SK-N-SH (cell line): Measurements from ENCODE around the gene MFNG.

Source experiments
- CHD2 ChIP-seq: fragments of 150-350 bp; IDR thresholded peaks from 2 replicates; pipeline ENCODE4 v1.6.1; 2018; ENCODE audit warnings: low read length; ENCODE audit not compliant: partially characterized antibody
- EP300 ChIP-seq, 2 experiments: IDR thresholded peaks; 2 replicates each; pipeline versions ENCODE4 v1.4.0 to v1.6.1; 2012; ENCODE audit warnings: borderline replicate concordance in 1 of 2, low read depth in 1 of 2, low read length in 1 of 2
- EZH2phosphoT487 ChIP-seq: fragments of 200-600 bp; sonication (generic); IDR thresholded peaks from 2 replicates; pipeline ENCODE4 v1.6.1; 2017; ENCODE audit warnings: low read depth, mixed run types, mild to moderate bottlenecking, antibody characterized with exemption, moderate library complexity, borderline replicate concordance
- JUND ChIP-seq: IDR thresholded peaks from 2 replicates; pipeline ENCODE4 v1.4.0; 2012
- NFIC ChIP-seq: IDR thresholded peaks from 2 replicates; pipeline ENCODE4 v1.4.0; 2012; ENCODE audit warnings: borderline replicate concordance
- RAD21 ChIP-seq: IDR thresholded peaks from 2 replicates; pipeline ENCODE4 v1.6.1; 2012; ENCODE audit warnings: mild to moderate bottlenecking, low read length
- RFX5 ChIP-seq: IDR thresholded peaks from 2 replicates; pipeline ENCODE4 v1.6.1; 2012; ENCODE audit warnings: mild to moderate bottlenecking, improper control_type of control experiment, low read length
- TCF12 ChIP-seq: IDR thresholded peaks from 2 replicates; pipeline ENCODE4 v1.4.0; 2012
- TF ChIP-seq, protein P1 (sequence below): fragments of 200-600 bp; sonication (generic); IDR thresholded peaks from 2 replicates; pipeline ENCODE4 v1.6.1; 2017; ENCODE audit warnings: antibody characterized with exemption, mild to moderate bottlenecking, moderate library complexity
- TF ChIP-seq, protein P2 (sequence below): IDR thresholded peaks from 2 replicates; pipeline ENCODE4 v1.4.0; 2012; ENCODE audit warnings: low read depth, borderline replicate concordance
- TF ChIP-seq, protein P3 (sequence below): IDR thresholded peaks from 2 replicates; pipeline ENCODE4 v1.4.0; 2012; ENCODE audit warnings: low read depth
- TF ChIP-seq, protein P4 (sequence below): IDR thresholded peaks from 2 replicates; pipeline ENCODE4 v1.4.0; 2012; ENCODE audit warnings: low read depth, borderline replicate concordance

DNA sequence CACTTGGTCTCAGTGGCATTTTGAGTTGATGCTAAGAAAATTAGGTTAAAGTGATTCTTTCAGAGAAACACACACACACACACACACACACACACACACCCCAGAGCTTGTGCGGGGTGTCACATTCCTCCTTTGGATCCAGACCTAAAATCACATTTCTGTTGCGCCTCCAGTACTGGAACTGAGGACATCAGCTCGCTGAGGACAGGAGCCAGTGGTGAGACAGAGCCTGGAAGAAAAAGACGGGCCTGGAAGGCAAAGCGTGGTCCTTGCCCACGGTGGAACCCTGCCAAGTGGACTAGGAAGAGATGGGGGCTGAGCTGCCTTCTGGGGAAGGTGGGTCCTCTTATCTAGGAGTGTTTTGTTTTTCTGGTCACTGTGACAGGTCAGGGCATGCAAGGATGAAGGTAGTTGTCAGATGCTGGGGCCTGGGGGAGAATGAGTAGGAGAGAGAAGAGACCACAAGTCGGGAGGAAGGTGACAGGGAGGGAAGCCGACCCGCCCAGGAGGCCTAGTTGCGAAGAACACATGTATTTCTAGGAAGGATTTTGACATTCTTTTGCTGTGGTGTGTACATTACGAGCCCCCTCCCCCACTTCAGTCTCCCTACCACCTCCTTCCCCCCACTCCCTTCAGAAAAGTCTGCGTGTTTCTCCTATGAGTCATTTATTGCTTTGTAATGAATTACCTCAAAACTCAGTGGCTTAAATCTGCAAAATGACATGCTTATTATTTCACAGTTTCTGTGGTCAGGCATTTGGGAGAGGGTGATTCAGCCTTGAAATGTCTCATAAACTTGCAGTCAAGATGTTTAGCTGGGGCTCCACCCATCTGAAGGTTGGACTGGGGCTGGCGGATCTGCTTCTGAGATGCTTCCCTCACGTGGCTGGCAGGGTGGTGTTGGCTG lies 54.1 kb downstream of the MFNG start:
- TF ChIP-seq RFX5: no peak
- TF ChIP-seq EP300 (IDR thresholded peaks at IDR 0.05; ENCODE audit: borderline replicate concordance in 1 of 2, low read depth in 1 of 2, low read length in 1 of 2): peak; percentile 41 to 93; a peak in 2 of 4 replicates
- TF ChIP-seq, protein P1, sequence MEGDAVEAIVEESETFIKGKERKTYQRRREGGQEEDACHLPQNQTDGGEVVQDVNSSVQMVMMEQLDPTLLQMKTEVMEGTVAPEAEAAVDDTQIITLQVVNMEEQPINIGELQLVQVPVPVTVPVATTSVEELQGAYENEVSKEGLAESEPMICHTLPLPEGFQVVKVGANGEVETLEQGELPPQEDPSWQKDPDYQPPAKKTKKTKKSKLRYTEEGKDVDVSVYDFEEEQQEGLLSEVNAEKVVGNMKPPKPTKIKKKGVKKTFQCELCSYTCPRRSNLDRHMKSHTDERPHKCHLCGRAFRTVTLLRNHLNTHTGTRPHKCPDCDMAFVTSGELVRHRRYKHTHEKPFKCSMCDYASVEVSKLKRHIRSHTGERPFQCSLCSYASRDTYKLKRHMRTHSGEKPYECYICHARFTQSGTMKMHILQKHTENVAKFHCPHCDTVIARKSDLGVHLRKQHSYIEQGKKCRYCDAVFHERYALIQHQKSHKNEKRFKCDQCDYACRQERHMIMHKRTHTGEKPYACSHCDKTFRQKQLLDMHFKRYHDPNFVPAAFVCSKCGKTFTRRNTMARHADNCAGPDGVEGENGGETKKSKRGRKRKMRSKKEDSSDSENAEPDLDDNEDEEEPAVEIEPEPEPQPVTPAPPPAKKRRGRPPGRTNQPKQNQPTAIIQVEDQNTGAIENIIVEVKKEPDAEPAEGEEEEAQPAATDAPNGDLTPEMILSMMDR: no peak
- peak; percentile 51 for TF ChIP-seq NFIC
- TF ChIP-seq, protein P2, sequence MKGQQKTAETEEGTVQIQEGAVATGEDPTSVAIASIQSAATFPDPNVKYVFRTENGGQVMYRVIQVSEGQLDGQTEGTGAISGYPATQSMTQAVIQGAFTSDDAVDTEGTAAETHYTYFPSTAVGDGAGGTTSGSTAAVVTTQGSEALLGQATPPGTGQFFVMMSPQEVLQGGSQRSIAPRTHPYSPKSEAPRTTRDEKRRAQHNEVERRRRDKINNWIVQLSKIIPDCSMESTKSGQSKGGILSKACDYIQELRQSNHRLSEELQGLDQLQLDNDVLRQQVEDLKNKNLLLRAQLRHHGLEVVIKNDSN: peak; percentile 70
- no peak for TF ChIP-seq RAD21
- TF ChIP-seq, protein P3, sequence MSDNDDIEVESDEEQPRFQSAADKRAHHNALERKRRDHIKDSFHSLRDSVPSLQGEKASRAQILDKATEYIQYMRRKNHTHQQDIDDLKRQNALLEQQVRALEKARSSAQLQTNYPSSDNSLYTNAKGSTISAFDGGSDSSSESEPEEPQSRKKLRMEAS: peak; percentile 86
- peak; percentile 99 for TF ChIP-seq JUND
- TF ChIP-seq EZH2phosphoT487: no peak
- peak; percentile 93 for TF ChIP-seq TCF12
- TF ChIP-seq, protein P4, sequence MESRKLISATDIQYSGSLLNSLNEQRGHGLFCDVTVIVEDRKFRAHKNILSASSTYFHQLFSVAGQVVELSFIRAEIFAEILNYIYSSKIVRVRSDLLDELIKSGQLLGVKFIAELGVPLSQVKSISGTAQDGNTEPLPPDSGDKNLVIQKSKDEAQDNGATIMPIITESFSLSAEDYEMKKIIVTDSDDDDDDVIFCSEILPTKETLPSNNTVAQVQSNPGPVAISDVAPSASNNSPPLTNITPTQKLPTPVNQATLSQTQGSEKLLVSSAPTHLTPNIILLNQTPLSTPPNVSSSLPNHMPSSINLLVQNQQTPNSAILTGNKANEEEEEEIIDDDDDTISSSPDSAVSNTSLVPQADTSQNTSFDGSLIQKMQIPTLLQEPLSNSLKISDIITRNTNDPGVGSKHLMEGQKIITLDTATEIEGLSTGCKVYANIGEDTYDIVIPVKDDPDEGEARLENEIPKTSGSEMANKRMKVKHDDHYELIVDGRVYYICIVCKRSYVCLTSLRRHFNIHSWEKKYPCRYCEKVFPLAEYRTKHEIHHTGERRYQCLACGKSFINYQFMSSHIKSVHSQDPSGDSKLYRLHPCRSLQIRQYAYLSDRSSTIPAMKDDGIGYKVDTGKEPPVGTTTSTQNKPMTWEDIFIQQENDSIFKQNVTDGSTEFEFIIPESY: peak; percentile 70; the same call in 1 of the 2 replicates
- TF ChIP-seq CHD2: peak; percentile 17
